Epidermal melanocyte (primary cell): ENCODE results near the gene KCNAB1.

Experiments
- DNase-seq: peaks from one replicate; pipeline ENCODE4 v3.0.0; 2011; ENCODE audit warnings: low spot score; ENCODE audit not compliant: insufficient read length

KCNAB1 gene

GRCh38 chr3:156483426-156483825 lies 363.0 kb downstream of the KCNAB1 start:
- no peak for DNase-seq

- no peak for DNase-seq
Observed at GRCh38 chr3:156483961-156484787, 363.8 kb downstream of the KCNAB1 start.

- DNase-seq: no peak
Observed at GRCh38 chr3:156488767-156489166, 368.4 kb downstream of the KCNAB1 start.

GRCh38 chr3:156489462-156489911 lies 369.1 kb downstream of the KCNAB1 start:
- no peak for DNase-seq

- no peak for DNase-seq
Observed at GRCh38 chr3:156491192-156491591, 370.8 kb downstream of the KCNAB1 start.

GRCh38 chr3:156492801-156493261 lies 372.5 kb downstream of the KCNAB1 start:
- DNase-seq: no peak

- DNase-seq: no peak
Observed at GRCh38 chr3:156493887-156494286, 373.5 kb downstream of the KCNAB1 start.

GRCh38 chr3:156495816-156496215 lies 375.4 kb downstream of the KCNAB1 start:
- DNase-seq: no peak

GRCh38 chr3:156497326-156497725 lies 376.9 kb downstream of the KCNAB1 start:
- DNase-seq: no peak

- DNase-seq: no peak
Observed at GRCh38 chr3:156498307-156498706, 377.9 kb downstream of the KCNAB1 start.

GRCh38 chr3:156507285-156507684 lies 386.9 kb downstream of the KCNAB1 start:
- no peak for DNase-seq

- peak; percentile 81 for DNase-seq
Observed at GRCh38 chr3:156509189-156510174, 389.1 kb downstream of the KCNAB1 start.

GRCh38 chr3:156511987-156512677 lies 391.8 kb downstream of the KCNAB1 start:
- no peak for DNase-seq

- no peak for DNase-seq
Observed at GRCh38 chr3:156513619-156514018, 393.2 kb downstream of the KCNAB1 start.

GRCh38 chr3:156516284-156516683 lies 395.9 kb downstream of the KCNAB1 start:
- DNase-seq: no peak

- no peak for DNase-seq
Observed at GRCh38 chr3:156516961-156517360, 396.6 kb downstream of the KCNAB1 start.

GRCh38 chr3:156518726-156519125 lies 398.3 kb downstream of the KCNAB1 start:
- DNase-seq: no peak

GRCh38 chr3:156519758-156520162 lies 399.4 kb downstream of the KCNAB1 start:
- DNase-seq: no peak

GRCh38 chr3:156522673-156523072 lies 402.3 kb downstream of the KCNAB1 start:
- no peak for DNase-seq

GRCh38 chr3:156525808-156526207 lies 405.4 kb downstream of the KCNAB1 start:
- DNase-seq: no peak

- DNase-seq: no peak
Observed at GRCh38 chr3:156527060-156527459, 406.7 kb downstream of the KCNAB1 start.
